Measurements from ENCODE around the gene ANKRD13C. TPM values are rescaled to one million over a fixed set of nuclear protein-coding genes. Genes with fewer than 3 reads are reported as not detected.

ANKRD13C gene
- total RNA-seq, 1 donor from 2014 or later, result 16.1 TPM

DNA sequence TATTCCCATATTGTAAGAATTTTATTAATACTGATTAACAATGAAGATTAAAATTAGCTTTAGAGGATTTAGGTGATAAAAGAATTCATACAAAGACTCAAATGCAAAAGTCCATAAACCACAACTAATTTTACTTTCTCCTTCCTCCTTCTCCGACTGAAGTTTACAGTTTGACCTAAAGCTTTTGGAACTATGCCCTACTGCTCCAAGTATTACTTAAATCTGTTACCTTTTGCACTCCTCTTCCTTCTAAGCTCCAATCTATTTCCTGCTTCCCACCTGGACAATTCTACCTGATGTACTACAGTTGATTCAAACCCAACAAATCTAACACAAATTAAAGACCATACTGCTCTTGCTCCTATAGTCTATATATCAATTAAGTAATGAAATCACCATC is 36.3 kb downstream of the ANKRD13C start:
- Histone ChIP-seq H3K36me3 (ENCODE audit: control insufficient read depth, insufficient read depth, low read length) (no peaks in the 10 kb centered on the region), H3K27me3 (ENCODE audit: control insufficient read depth, insufficient read depth, low read length) (no peaks in the 10 kb centered on the region), H3K4me3 (ENCODE audit: low read depth, low read length) (no peak overlapping the region)
- FAIRE-seq (no peak), DNase-seq (ENCODE audit: low read depth) (no peak)
- no peak for TF ChIP-seq CTCF (IDR thresholded peaks at IDR 0.05; ENCODE audit: insufficient read depth, low read length, severe bottlenecking)

GRCh38 chr1:70317087-70317486 is 37.4 kb downstream of the ANKRD13C start:
- FAIRE-seq (no peak), DNase-seq (ENCODE audit: low read depth) (no peak)
- Histone ChIP-seq H3K36me3 (ENCODE audit: control insufficient read depth, insufficient read depth, low read length) (no peaks in the 10 kb centered on the region), H3K4me3 (ENCODE audit: low read depth, low read length) (no peak overlapping the region), H3K27me3 (ENCODE audit: control insufficient read depth, insufficient read depth, low read length) (no peaks in the 10 kb centered on the region)
- no peak for TF ChIP-seq CTCF (IDR thresholded peaks at IDR 0.05; ENCODE audit: insufficient read depth, low read length, severe bottlenecking)

DNA sequence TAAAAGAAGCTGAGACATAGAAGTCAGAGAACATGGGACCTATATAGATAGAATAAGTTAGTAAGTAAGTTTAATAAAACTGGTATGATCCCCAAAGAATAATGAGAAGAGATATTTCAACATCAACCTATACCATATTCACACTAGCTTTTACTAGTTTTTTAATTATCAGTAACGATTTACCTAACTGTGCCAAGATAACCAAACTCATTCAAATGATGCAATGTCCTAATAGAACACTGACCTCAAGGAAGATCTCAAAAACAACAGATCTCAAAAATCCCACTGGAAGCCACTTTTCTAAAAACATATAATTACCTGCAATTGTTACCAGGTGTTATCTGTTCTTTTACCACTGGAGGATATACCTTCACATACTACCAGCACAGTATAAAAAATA is 38.7 kb downstream of the ANKRD13C start:
- no peak overlapping the region for H3K4me3 ChIP-seq (ENCODE audit: low read depth, low read length)
- FAIRE-seq, result no peak

DNA sequence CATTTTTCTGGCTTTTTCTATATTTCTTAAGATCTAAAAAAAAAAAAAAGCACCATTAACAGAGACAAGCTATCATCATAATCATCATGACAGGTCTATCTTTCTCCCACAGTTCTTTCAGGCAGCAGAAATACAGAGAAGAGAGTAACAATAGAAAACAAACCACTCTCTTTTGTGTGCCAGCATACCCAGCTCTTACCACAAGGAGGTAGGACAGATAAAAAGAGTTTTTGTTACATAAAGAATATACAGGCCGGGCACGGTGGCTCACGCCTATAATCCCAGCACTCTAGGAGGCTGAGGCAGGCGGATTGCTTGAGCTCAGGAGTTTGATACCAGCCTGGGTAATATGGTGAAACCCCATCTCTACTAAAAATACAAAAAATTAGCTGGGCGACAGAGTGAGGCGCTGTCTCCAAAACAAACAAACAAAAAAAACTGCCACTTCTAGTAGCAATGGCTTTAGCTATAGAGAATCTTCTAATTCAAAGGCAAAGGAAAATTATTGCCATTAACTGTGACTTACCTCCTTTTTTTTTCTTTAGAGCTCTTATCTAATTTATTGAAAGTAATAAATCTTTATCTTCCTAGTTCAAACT is 39.7 kb downstream of the ANKRD13C start:
- Histone ChIP-seq H3K27me3 (ENCODE audit: control insufficient read depth, insufficient read depth, low read length) (no peaks in the 10 kb centered on the region), H3K36me3 (ENCODE audit: control insufficient read depth, insufficient read depth, low read length) (no peaks in the 10 kb centered on the region), H3K4me3 (ENCODE audit: low read depth, low read length) (no peak overlapping the region)
- FAIRE-seq (no peak), DNase-seq (ENCODE audit: low read depth) (no peak)
- TF ChIP-seq CTCF (IDR thresholded peaks at IDR 0.05; ENCODE audit: insufficient read depth, low read length, severe bottlenecking), result no peak

More for the DNA sequence above, 38.7 kb downstream of the ANKRD13C start:
- no peaks in the 10 kb centered on the region for H3K36me3 ChIP-seq (ENCODE audit: control insufficient read depth, insufficient read depth, low read length)
- DNase-seq (ENCODE audit: low read depth), result no peak
- no peak for TF ChIP-seq CTCF (IDR thresholded peaks at IDR 0.05; ENCODE audit: insufficient read depth, low read length, severe bottlenecking)
- H3K27me3 ChIP-seq (ENCODE audit: control insufficient read depth, insufficient read depth, low read length), result no peaks in the 10 kb centered on the region

- H3K36me3 ChIP-seq (ENCODE audit: control insufficient read depth, insufficient read depth, low read length), result no peaks in the 10 kb centered on the region
- no peak for TF ChIP-seq CTCF (IDR thresholded peaks at IDR 0.05; ENCODE audit: insufficient read depth, low read length, severe bottlenecking)
- no peak for DNase-seq (ENCODE audit: low read depth)
- FAIRE-seq, result no peak
- no peak overlapping the region for H3K4me3 ChIP-seq (ENCODE audit: low read depth, low read length)
- H3K27me3 ChIP-seq (ENCODE audit: control insufficient read depth, insufficient read depth, low read length), result no peaks in the 10 kb centered on the region
Measured at GRCh38 chr1:70311369-70311768, 43.2 kb downstream of the ANKRD13C start.

DNA sequence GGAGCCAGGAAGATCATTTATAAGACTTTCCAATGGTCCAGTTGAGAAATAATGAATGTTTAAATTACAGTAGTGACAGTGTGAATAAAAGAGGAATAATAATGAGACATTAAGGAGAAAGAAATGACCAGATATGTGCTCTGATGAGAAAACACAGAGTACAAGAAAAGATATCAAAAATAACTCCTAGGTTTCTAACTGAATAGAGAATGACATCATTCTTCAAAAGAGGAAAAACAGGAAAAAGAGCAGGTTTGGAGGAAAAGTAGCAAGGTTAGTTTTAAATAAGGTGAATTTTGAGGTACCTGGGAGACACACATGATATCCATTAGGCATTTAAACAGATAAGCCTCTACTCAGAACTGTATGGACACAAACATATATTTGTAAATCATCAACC is 55.0 kb downstream of the ANKRD13C start:
- no peaks in the 10 kb centered on the region for H3K36me3 ChIP-seq (ENCODE audit: control insufficient read depth, insufficient read depth, low read length)
- no peak for TF ChIP-seq CTCF (IDR thresholded peaks at IDR 0.05; ENCODE audit: insufficient read depth, low read length, severe bottlenecking)
- no peaks in the 10 kb centered on the region for H3K27me3 ChIP-seq (ENCODE audit: control insufficient read depth, insufficient read depth, low read length)
- no peak for FAIRE-seq
- H3K4me3 ChIP-seq (ENCODE audit: low read depth, low read length), result no peak overlapping the region
- no peak for DNase-seq (ENCODE audit: low read depth)

All from bronchial epithelial cell (primary cell).